ENCODE measurements around the gene SKA3.
"Not testable (repeated sequence)": the region's sequence is repeated elsewhere in the genome, so short reads cannot be mapped to it uniquely, and the experiment has no call there.

The SKA3 gene

DNA sequence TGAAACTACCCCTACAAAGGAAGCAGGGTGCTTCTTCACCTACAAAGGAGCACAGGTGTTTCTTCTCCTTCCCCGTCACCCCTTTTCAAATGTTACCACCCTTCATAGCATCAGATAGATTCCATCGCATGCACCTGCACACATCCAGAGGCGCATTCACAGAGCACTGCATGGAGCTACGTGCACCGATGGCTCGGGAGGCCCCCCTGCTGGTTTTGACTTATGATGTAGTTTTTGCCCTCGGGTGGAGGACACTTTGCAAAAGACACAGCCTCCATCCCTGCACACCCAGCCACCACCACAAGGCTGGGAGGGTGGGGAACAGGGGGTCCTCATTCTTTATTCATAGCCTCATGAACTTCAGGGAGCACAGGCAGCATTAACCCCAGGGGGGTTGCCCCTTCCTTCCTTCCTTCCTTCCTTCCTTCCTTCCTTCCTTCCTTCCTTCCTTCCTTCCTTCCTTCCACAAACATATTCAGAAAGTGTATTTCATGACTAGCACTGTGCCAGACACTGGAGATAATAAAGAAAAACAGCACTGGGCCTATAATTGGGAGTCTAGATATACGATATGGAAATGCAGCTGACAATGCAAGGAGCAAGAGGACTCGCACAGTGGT, 21.4 kb upstream of the SKA3 start:
- H3K9me2 ChIP-seq (replicated peaks; ENCODE audit: insufficient read depth, low read length); H3K9ac ChIP-seq (ENCODE audit: low read length); H3K79me2 ChIP-seq (ENCODE audit: low read length); H3K27ac ChIP-seq (ENCODE audit: low read length); H3K4me1 ChIP-seq (ENCODE audit: low read length); H3K27me3 ChIP-seq (replicated peaks; ENCODE audit: insufficient read depth, low read length); H2AFZ ChIP-seq (ENCODE audit: low read length); H3K4me2 ChIP-seq (ENCODE audit: low read depth, low read length); H3K4me3 ChIP-seq (ENCODE audit: low read length); H3K36me3 ChIP-seq (replicated peaks; ENCODE audit: insufficient read depth, low read length); DNase-seq; H3K9me3 ChIP-seq (replicated peaks; ENCODE audit: insufficient read depth, low read length); H4K20me1 ChIP-seq (ENCODE audit: insufficient read depth, low read length); H3F3A ChIP-seq (ENCODE audit: insufficient read depth, low read length): not testable (repeated sequence)

DNA sequence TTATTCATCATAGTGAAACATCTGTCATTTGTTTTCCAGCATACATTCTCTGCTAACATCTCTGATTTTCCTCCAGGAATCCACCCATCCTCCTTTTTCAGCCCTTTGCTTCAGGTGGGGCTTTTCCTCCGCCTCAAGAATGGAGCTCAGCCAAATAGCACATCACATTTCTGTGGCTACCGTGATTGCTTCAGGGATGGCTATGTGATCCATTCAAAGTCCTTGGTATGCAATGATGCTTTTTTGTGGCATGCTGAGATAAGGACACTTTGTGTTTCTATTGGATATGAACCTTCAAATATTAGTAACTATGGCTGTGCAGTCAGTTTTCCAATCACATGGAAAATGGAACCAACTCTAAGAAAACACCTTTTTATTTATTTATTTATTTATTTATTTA, 18.4 kb upstream of the SKA3 start:
- H3K9me2 ChIP-seq (replicated peaks; ENCODE audit: insufficient read depth, low read length); H3K27ac ChIP-seq (ENCODE audit: low read length); H3K9me3 ChIP-seq (replicated peaks; ENCODE audit: insufficient read depth, low read length); H2AFZ ChIP-seq (ENCODE audit: low read length); H3K36me3 ChIP-seq (replicated peaks; ENCODE audit: insufficient read depth, low read length); H3K4me3 ChIP-seq (ENCODE audit: low read length); DNase-seq; H3F3A ChIP-seq (ENCODE audit: insufficient read depth, low read length); H3K4me2 ChIP-seq (ENCODE audit: low read depth, low read length); H3K27me3 ChIP-seq (replicated peaks; ENCODE audit: insufficient read depth, low read length); H4K20me1 ChIP-seq (ENCODE audit: insufficient read depth, low read length); H3K79me2 ChIP-seq (ENCODE audit: low read length); H3K9ac ChIP-seq (ENCODE audit: low read length); H3K4me1 ChIP-seq (ENCODE audit: low read length): not testable (repeated sequence)

DNA sequence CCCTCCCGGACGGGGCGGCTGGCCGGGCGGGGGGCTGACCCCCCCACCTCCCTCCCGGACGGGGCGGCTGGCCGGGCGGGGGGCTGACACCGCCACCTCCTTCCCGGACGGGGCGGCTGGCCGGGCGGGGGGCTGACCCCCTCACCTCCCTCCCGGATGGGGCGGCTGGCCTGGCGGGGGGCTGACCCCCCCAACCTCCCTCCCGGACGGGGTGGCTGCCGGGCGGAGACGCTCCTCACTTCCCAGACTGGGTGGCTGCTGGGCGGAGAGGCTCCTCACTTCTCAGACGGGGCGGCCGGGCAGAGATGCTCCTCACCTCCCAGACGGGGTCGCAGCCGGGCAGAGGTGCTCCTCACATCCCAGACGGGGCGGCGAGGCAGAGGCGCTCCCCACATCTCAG, 10.1 kb upstream of the SKA3 start:
- not testable (repeated sequence) for H3K79me2 ChIP-seq (ENCODE audit: low read length); H3K9me3 ChIP-seq (replicated peaks; ENCODE audit: insufficient read depth, low read length); H3K4me1 ChIP-seq (ENCODE audit: low read length); H2AFZ ChIP-seq (ENCODE audit: low read length); DNase-seq; H3K36me3 ChIP-seq (replicated peaks; ENCODE audit: insufficient read depth, low read length); H3K27ac ChIP-seq (ENCODE audit: low read length); H3K27me3 ChIP-seq (replicated peaks; ENCODE audit: insufficient read depth, low read length); H3F3A ChIP-seq (ENCODE audit: insufficient read depth, low read length); H3K9ac ChIP-seq (ENCODE audit: low read length); H4K20me1 ChIP-seq (ENCODE audit: insufficient read depth, low read length); H3K4me2 ChIP-seq (ENCODE audit: low read depth, low read length); H3K4me3 ChIP-seq (ENCODE audit: low read length); H3K9me2 ChIP-seq (replicated peaks; ENCODE audit: insufficient read depth, low read length)

DNA sequence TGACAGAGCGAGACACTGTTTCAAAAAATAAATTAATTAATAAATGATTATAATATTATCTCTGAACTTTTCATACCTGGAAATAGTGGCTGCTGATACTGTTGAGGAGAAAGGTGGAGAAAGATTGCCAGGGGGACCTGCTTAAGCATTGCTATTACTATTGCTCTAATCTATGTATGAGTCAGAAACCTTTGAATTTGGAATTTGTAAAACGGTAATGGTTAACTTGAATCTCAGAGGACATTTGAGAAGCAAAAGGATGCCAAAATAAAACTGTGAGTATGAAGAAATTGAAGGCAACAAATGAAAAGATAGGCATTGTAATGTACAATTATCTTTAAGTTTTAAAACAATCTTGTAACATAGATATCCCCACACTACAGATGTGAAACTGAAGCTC, 5.3 kb upstream of the SKA3 start:
- Histone ChIP-seq H3K4me2 (ENCODE audit: low read depth, low read length) (no peak overlapping the region), H4K20me1 (ENCODE audit: insufficient read depth, low read length) (no peaks in the 10 kb centered on the region), H3F3A (ENCODE audit: insufficient read depth, low read length) (no peaks in the 10 kb centered on the region), H3K79me2 (ENCODE audit: low read length) (peaks cover 13% of the 10 kb centered on the region), H3K9ac (ENCODE audit: low read length) (no peak overlapping the region), H3K27ac (ENCODE audit: low read length) (no peak overlapping the region), H3K4me1 (ENCODE audit: low read length) (no peaks in the 10 kb centered on the region), H3K36me3 (replicated peaks; ENCODE audit: insufficient read depth, low read length) (no peaks in the 10 kb centered on the region), H2AFZ (ENCODE audit: low read length) (no peak overlapping the region), H3K9me2 (replicated peaks; ENCODE audit: insufficient read depth, low read length) (no peaks in the 10 kb centered on the region), H3K27me3 (replicated peaks; ENCODE audit: insufficient read depth, low read length) (no peaks in the 10 kb centered on the region), H3K4me3 (ENCODE audit: low read length) (no peak overlapping the region), H3K9me3 (replicated peaks; ENCODE audit: insufficient read depth, low read length) (no peaks in the 10 kb centered on the region)
- TF ChIP-seq, protein P1, sequence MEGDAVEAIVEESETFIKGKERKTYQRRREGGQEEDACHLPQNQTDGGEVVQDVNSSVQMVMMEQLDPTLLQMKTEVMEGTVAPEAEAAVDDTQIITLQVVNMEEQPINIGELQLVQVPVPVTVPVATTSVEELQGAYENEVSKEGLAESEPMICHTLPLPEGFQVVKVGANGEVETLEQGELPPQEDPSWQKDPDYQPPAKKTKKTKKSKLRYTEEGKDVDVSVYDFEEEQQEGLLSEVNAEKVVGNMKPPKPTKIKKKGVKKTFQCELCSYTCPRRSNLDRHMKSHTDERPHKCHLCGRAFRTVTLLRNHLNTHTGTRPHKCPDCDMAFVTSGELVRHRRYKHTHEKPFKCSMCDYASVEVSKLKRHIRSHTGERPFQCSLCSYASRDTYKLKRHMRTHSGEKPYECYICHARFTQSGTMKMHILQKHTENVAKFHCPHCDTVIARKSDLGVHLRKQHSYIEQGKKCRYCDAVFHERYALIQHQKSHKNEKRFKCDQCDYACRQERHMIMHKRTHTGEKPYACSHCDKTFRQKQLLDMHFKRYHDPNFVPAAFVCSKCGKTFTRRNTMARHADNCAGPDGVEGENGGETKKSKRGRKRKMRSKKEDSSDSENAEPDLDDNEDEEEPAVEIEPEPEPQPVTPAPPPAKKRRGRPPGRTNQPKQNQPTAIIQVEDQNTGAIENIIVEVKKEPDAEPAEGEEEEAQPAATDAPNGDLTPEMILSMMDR (IDR thresholded peaks at IDR 0.05; ENCODE audit: low read length): no peak
- TF ChIP-seq EZH2 (optimal IDR thresholded peaks at IDR 0.05; ENCODE audit: low read depth, low read length) (no peak), EZH2phosphoT487 (IDR thresholded peaks at IDR 0.05; ENCODE audit: low read length) (no peak)
- DNase-seq: no peak

DNA sequence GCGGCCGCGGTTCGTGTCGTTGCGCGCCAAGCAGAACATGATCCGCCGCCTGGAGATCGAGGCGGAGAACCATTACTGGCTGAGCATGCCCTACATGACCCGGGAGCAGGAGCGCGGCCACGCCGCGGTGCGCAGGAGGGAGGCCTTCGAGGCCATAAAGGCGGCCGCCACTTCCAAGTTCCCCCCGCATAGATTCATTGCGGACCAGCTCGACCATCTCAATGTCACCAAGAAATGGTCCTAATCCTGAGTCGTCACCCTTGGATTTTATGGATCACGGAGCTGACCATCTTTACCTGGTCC, 581 bp upstream of the SKA3 start:
- Histone ChIP-seq H3K9me3 (replicated peaks; ENCODE audit: insufficient read depth, low read length) (no peaks in the 10 kb centered on the region), H3K4me3 (ENCODE audit: low read length) (peak overlapping the region; percentile 89), H3K4me1 (ENCODE audit: low read length) (no peaks in the 10 kb centered on the region), H3K4me2 (ENCODE audit: low read depth, low read length) (peak overlapping the region; percentile 65), H3K9me2 (replicated peaks; ENCODE audit: insufficient read depth, low read length) (no peaks in the 10 kb centered on the region), H2AFZ (ENCODE audit: low read length) (peak overlapping the region; percentile 69; the same call in 1 of the 2 replicates), H3K27ac (ENCODE audit: low read length) (peak overlapping the region; percentile 87), H4K20me1 (ENCODE audit: insufficient read depth, low read length) (no peaks in the 10 kb centered on the region), H3K27me3 (replicated peaks; ENCODE audit: insufficient read depth, low read length) (no peaks in the 10 kb centered on the region), H3K9ac (ENCODE audit: low read length) (peak overlapping the region; percentile 89), H3F3A (ENCODE audit: insufficient read depth, low read length) (no peaks in the 10 kb centered on the region), H3K79me2 (ENCODE audit: low read length) (peaks cover 49% of the 10 kb centered on the region), H3K36me3 (replicated peaks; ENCODE audit: insufficient read depth, low read length) (no peaks in the 10 kb centered on the region)
- TF ChIP-seq, protein P1 (IDR thresholded peaks at IDR 0.05; ENCODE audit: low read length): no peak
- TF ChIP-seq EZH2phosphoT487 (IDR thresholded peaks at IDR 0.05; ENCODE audit: low read length) (no peak), EZH2 (optimal IDR thresholded peaks at IDR 0.05; ENCODE audit: low read depth, low read length) (no peak)
- no peak for DNase-seq
